Skeletal muscle satellite cell (primary cell): ENCODE measurements around the gene NPAS3.

Experiments
- H3K27me3 ChIP-seq: 2 replicates; pipeline ENCODE4 v1.7.0; 2013; ENCODE audit warnings: low read length; ENCODE audit not compliant: control insufficient read depth, insufficient read depth
- H3K36me3 ChIP-seq: 2 replicates; pipeline ENCODE4 v1.7.0; 2013; ENCODE audit warnings: mild to moderate bottlenecking, control low read depth, low read length; ENCODE audit not compliant: insufficient read depth
- H3K4me1 ChIP-seq: 2 replicates; pipeline ENCODE4 v1.7.0; 2013; ENCODE audit warnings: low read length; ENCODE audit not compliant: control insufficient read depth, insufficient read depth
- H3K4me2 ChIP-seq: 2 replicates; pipeline ENCODE4 v1.7.0; 2013; ENCODE audit warnings: mild to moderate bottlenecking, low read length
- H3K4me3 ChIP-seq: 2 replicates; pipeline ENCODE4 v1.7.0; 2013; ENCODE audit warnings: low read length
- H3K9ac ChIP-seq: 2 replicates; pipeline ENCODE4 v1.7.0; 2013; ENCODE audit warnings: mild to moderate bottlenecking, low read depth, low read length, moderate library complexity
- H3K9me3 ChIP-seq: replicated peaks from 2 replicates; pipeline ENCODE4 v1.7.0; 2013; ENCODE audit warnings: mild to moderate bottlenecking, control low read depth, low read length

Gene NPAS3

DNA sequence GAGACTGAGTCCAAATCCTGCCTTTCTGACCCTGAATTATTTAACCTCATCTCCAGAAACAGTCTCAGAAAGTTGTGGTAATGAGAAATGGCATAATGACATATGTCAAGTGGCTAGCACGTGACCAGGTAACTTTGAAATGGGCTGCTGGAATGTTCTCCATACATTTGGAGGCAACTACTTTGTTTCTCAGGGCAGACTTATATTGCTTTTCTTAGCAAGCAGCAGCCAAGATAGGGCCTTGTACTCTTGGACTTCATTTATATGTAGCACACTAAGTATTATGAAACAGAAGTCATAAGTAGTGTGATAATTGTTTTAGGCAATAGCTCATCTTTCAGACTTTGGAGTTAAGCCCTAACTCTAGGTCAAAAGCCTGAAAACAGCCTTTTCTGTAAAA is 494.7 kb downstream of the NPAS3 start:
- Histone ChIP-seq H3K9me3 (no peaks in the 10 kb centered on the region), H3K9ac (no peak overlapping the region), H3K27me3 (no peaks in the 10 kb centered on the region), H3K4me3 (no peak overlapping the region), H3K4me1 (peaks cover 5% of the 10 kb centered on the region), H3K36me3 (no peaks in the 10 kb centered on the region), H3K4me2 (no peak overlapping the region)

DNA sequence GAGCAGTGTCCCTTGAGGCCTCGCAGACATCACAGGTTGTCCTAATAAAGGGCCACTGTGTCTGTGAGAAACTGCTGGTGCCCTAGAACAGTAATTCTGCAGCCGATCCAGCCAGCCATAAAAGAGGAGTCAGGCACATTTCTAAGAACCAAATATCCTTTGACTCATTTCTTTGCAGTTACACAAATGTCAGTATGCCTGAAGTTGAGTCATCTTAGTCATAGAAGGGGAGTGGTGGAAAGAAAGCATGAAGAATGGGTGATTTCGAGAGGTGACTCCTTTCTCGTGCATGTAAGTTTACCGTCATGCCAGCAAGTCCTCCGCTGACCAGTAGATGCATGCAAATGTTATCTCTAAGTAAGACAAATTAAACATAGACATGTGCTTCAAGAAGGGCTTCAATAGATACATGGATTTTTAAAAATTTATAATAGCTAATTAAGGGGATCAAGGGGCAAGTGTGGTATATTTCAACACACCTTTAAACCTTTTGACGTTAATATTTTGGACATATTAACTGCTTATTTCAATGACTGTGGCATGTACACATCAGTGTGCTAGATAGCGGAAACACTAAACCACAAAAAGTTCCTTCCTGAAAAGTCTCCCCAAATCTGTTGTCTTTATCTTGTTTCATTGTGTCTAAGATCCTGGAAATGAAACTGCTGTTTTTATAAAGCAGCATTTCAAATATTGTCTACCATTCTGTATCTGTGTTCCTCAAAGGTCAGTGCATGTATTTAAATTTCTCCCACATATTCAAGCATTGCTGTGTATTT is 497.4 kb downstream of the NPAS3 start:
- Histone ChIP-seq H3K36me3 (no peaks in the 10 kb centered on the region), H3K9me3 (no peaks in the 10 kb centered on the region), H3K27me3 (no peaks in the 10 kb centered on the region), H3K4me1 (peaks cover 5% of the 10 kb centered on the region), H3K4me3 (no peak overlapping the region), H3K4me2 (no peak overlapping the region), H3K9ac (no peak overlapping the region)

DNA sequence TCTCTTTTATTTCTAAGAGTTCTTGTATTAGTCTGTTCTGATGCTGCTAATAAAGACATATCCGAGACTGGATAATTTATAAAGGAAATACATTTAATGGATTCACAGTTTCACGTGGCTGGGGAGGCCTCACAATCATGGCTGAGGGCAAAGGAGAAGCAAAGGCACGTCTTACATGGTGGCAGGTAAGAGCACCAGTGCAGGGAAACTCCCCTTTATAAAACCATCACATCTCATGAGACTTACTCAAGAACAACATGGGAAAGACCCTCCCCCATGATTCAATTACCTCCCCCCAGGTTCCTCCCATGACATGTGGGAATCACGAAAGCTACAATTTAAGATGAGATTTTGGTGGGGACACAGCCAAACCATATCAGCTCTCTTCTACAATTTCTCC is 503.0 kb downstream of the NPAS3 start:
- Histone ChIP-seq H3K4me2 (no peak overlapping the region), H3K27me3 (no peaks in the 10 kb centered on the region), H3K4me1 (no peaks in the 10 kb centered on the region)

DNA sequence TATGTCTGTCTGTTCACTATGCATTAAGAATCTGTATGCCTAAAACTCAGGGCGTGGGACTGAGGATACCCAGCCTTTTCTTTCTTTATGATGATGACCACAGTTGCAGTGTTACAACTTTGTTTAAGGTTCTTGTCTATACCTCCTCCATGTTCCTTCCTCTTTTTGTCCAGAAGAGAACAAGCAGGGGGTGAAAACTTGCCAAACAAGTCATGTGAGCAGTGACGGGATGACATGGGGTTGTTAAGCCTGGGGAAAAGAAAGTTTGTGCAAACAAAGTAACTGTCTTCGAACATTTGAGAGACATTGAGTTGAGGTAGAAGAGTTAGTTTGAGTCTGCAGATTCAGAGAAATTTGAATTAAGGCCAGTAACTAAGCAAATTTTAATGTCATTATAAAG is 505.5 kb downstream of the NPAS3 start:
- Histone ChIP-seq H3K36me3 (no peaks in the 10 kb centered on the region), H3K4me2 (no peak overlapping the region), H3K9ac (no peak overlapping the region), H3K9me3 (no peaks in the 10 kb centered on the region), H3K4me1 (no peaks in the 10 kb centered on the region), H3K27me3 (no peaks in the 10 kb centered on the region), H3K4me3 (no peak overlapping the region)

More for the DNA sequence above, 503.0 kb downstream of the NPAS3 start:
- no peaks in the 10 kb centered on the region for H3K9me3 ChIP-seq
- no peak overlapping the region for H3K4me3 ChIP-seq
- no peaks in the 10 kb centered on the region for H3K36me3 ChIP-seq
- H3K9ac ChIP-seq: no peak overlapping the region

DNA sequence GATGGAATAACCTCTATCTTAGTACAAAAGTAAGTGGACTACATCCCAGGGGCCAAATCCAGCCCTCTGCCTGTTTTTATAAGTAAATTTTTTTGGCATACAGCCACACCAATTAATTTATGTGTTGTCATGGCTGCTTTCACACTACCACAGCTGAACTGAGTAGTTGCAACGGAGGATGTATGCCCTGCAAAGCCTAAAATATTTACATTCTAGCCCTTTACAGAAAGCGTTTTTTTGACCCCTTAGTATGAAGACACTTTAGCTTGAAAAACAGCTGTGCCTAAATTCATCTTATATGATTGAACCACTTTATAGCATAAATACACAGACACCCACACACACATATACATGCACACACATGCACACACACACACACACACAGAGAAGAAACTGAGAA is 510.6 kb downstream of the NPAS3 start:
- Histone ChIP-seq H3K4me1 (no peaks in the 10 kb centered on the region), H3K9me3 (no peaks in the 10 kb centered on the region), H3K4me2 (no peak overlapping the region), H3K36me3 (no peaks in the 10 kb centered on the region), H3K27me3 (no peaks in the 10 kb centered on the region), H3K4me3 (no peak overlapping the region), H3K9ac (no peak overlapping the region)

DNA sequence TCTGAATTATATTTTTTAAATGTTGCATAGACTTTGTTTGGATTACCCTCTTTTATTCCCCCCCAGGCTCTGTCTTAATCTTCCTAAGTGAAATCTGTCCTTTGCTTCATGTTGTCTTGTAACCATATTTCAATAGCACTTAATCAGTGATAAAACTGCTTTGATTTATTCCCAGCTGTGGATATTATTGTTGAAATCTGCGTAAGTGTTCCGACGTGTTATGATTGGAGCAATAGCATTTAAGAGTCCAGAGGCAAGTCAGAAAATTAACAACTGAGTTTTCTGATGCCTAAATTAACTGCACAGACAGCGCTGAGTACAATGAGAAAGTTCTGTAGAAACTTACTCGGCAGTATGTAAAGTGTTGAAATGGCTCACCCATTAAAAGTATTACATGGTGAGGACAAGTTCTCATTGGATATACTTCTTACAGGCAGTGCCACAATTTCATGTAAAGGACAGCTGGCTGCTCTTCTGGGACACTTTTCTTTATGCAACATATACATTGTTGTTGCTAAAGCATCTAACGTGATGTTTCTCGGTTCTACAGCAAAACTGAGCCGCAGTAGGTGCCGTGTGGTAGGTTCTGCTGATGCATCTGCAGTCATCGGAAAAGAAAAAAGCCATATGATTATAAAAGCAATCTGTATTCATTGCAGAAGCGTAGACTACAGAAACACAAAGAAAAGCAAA is 511.2 kb downstream of the NPAS3 start:
- Histone ChIP-seq H3K27me3 (no peaks in the 10 kb centered on the region), H3K4me1 (no peaks in the 10 kb centered on the region), H3K9ac (no peak overlapping the region), H3K4me2 (no peak overlapping the region), H3K4me3 (no peak overlapping the region), H3K36me3 (no peaks in the 10 kb centered on the region), H3K9me3 (no peaks in the 10 kb centered on the region)

DNA sequence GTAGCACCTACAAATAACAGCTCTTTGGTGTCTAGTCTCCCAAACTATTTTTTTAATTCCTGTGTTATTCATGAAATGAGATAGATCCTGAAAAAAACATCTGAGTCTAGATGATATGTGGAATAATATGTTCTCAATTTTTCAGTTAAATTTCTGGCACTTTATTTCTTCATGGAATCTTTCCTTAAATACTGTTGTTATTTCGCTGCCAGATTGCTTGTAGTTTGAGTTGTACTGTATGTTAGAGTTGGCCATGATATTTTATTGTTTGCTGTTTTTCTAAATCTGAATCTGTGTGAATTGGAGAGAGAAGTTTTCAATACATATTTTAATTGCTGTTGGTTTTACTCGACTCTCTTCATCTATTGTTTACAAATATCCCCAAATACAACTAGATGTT is 511.7 kb downstream of the NPAS3 start:
- H3K9me3 ChIP-seq: no peaks in the 10 kb centered on the region
- H3K4me2 ChIP-seq: no peak overlapping the region
- no peak overlapping the region for H3K4me3 ChIP-seq
- H3K36me3 ChIP-seq: no peaks in the 10 kb centered on the region
- H3K27me3 ChIP-seq: no peaks in the 10 kb centered on the region
- H3K9ac ChIP-seq: no peak overlapping the region
- no peaks in the 10 kb centered on the region for H3K4me1 ChIP-seq

DNA sequence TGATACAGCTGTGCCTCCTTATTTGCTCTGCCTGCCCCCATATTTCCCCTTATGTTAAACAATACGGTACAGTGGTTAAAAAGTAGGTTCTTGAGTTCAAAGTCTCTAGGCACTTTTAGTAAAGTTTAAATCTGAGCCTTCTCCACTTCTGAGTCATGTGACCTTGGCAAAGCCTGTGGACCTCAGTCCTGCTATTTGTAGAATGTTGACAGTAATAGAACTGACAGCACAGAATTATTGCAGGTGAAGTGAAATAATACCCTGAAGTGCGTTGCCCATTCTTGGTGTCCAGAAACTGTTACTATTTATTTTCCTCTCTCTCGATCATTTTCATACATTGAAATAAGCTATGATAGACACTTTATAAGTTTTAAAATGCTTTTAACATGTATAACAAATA is 512.5 kb downstream of the NPAS3 start:
- Histone ChIP-seq H3K9me3 (no peaks in the 10 kb centered on the region), H3K4me1 (no peaks in the 10 kb centered on the region), H3K4me3 (no peak overlapping the region), H3K4me2 (no peak overlapping the region), H3K9ac (no peak overlapping the region), H3K36me3 (no peaks in the 10 kb centered on the region), H3K27me3 (no peaks in the 10 kb centered on the region)

DNA sequence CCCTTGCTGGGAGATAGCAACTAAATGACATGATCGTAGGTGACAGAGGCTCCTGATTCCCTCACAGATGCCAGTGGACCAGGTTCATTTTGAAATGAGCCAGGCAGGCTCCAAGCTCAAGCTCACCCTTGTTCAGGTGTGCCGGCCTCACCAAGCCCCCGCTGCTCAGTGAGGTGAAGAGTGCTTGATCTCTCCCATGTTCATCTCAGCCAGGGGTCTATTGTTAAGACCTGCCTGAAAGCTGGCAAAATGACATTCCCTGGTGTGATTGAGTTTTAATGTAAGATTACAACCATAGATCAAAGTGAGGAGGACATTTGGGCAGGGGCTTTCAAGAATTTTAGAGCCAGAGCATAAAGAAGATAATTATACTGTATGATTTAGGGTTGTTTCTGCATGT is 514.3 kb downstream of the NPAS3 start:
- no peaks in the 10 kb centered on the region for H3K4me1 ChIP-seq
- no peak overlapping the region for H3K4me3 ChIP-seq
- H3K9me3 ChIP-seq: no peaks in the 10 kb centered on the region
- no peak overlapping the region for H3K4me2 ChIP-seq
- H3K9ac ChIP-seq: no peak overlapping the region
- no peaks in the 10 kb centered on the region for H3K27me3 ChIP-seq
- H3K36me3 ChIP-seq: no peaks in the 10 kb centered on the region

DNA sequence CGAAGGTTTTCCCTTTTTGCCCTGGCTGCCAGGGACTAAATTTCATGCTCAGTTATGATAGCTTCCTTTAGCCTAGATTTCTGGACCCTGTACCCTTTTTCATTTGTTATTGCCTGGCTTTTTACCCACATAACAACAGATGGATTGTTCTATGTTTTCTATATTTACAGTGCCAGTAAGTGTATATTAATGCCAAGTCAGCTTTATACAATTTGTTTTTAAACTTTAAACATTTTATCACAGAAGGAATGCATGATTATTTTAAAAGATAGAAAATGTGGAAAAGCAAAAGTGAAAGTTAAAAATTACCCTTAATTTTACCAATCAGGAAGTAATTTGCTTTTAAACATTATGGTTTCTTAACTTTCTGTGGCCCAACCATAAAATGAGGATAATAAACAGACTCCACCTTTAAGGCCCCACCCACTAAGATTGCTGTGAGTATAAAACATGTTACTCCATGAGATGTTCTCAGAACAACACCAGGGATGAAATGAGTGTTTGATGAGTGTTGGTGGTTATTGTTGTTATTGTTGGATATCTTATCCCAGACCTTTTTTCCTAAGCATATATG is 515.4 kb downstream of the NPAS3 start:
- Histone ChIP-seq H3K4me1 (no peaks in the 10 kb centered on the region), H3K36me3 (no peaks in the 10 kb centered on the region), H3K27me3 (no peaks in the 10 kb centered on the region), H3K4me3 (no peak overlapping the region), H3K9me3 (no peaks in the 10 kb centered on the region), H3K4me2 (no peak overlapping the region), H3K9ac (no peak overlapping the region)

DNA sequence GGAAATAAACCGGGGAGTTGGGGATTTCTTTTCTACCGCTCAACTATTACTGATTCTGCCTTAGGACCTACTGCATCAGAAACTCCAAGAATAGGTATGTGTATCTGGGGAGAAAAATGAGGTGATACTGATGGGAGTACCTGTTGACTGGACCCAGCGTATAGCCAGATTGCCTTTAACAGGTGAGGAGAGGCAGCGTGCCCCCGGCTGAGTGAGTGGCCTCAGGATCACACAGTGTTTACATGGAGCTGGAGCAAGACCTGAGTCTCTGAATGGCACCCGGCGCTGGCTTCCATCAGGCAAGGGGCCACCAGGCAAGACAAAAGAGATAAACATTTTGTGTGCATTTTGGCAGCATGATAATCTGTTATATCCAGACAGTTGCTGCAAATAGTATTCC is 516.0 kb downstream of the NPAS3 start:
- Histone ChIP-seq H3K27me3 (no peaks in the 10 kb centered on the region), H3K9me3 (no peaks in the 10 kb centered on the region), H3K4me1 (no peaks in the 10 kb centered on the region), H3K4me2 (no peak overlapping the region), H3K36me3 (no peaks in the 10 kb centered on the region), H3K4me3 (no peak overlapping the region), H3K9ac (no peak overlapping the region)
